ENCODE data around the gene NDEL1.

NDEL1 gene

DNA sequence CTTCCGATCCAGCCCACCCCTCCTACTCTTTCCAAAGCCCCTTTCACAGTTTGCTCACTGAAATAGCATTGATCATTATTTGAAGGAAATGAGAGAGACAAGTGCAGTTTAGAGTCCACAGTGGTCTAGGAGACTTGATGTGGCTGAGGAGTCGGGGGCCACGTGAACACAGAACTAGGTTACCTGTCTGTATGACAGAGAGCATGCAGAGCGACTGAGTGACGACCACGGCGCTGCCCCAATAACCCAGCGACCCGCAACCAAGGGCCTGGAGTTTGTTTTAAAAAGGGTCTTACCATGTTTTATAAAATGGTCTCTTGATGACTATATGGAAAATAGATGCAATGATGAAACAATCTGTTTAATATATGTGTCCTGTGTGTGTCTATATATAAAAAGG is 39.5 kb downstream of the NDEL1 start:
- no peak for DNase-seq (ENCODE audit: low read depth)
- H3K4me3 ChIP-seq (ENCODE audit: low read depth, low read length): no peak overlapping the region
- TF ChIP-seq, protein P1, sequence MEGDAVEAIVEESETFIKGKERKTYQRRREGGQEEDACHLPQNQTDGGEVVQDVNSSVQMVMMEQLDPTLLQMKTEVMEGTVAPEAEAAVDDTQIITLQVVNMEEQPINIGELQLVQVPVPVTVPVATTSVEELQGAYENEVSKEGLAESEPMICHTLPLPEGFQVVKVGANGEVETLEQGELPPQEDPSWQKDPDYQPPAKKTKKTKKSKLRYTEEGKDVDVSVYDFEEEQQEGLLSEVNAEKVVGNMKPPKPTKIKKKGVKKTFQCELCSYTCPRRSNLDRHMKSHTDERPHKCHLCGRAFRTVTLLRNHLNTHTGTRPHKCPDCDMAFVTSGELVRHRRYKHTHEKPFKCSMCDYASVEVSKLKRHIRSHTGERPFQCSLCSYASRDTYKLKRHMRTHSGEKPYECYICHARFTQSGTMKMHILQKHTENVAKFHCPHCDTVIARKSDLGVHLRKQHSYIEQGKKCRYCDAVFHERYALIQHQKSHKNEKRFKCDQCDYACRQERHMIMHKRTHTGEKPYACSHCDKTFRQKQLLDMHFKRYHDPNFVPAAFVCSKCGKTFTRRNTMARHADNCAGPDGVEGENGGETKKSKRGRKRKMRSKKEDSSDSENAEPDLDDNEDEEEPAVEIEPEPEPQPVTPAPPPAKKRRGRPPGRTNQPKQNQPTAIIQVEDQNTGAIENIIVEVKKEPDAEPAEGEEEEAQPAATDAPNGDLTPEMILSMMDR (IDR thresholded peaks at IDR 0.05; ENCODE audit: insufficient read depth, low read depth, low read length, missing control alignments): no peak

DNA sequence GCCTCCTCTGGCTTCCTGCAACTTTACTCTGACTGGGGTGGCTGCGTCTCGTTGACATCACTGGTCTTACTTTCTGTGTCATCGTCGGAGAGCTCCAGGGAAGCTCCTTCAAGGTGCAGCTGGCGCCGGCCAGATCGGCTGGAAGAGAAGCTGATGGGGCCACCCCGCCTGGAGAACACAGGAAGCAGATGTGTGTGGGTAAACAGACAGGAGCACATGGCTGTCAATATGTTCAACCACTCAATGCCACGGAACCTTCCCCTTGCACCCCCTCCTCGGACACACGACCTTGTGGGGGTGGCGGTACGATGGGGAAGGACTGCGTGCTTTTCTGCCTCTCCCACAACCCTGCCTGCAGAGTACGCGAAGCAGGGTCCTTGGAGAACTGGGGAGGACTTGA is 40.1 kb downstream of the NDEL1 start:
- no peak overlapping the region for H3K4me3 ChIP-seq (ENCODE audit: low read depth, low read length)
- TF ChIP-seq, protein P1 (IDR thresholded peaks at IDR 0.05; ENCODE audit: insufficient read depth, low read depth, low read length, missing control alignments): no peak
- DNase-seq (ENCODE audit: low read depth): no peak

DNA sequence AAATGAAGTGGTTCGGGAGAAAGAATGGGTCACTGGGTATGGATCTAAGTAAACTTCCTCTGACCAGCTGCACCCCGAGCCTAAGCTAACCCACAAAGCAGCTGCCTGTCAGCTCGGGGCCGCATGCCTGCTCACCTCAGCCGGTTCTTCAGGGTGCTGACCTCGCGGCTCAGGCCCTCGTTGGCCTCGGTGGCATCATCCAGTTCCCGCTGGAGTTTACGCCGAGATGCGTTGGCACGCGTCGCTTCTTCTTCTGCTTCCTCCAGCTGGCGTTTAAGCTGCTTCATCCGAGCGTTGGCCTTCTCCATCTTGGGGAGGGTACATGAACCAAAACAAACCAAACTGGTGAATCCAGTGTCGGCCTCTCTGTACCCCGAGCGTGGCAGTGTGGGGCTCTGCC is 41.1 kb downstream of the NDEL1 start:
- no peak overlapping the region for H3K4me3 ChIP-seq (ENCODE audit: low read depth, low read length)
- TF ChIP-seq, protein P1 (IDR thresholded peaks at IDR 0.05; ENCODE audit: insufficient read depth, low read depth, low read length, missing control alignments): no peak
- no peak for DNase-seq (ENCODE audit: low read depth)

DNA sequence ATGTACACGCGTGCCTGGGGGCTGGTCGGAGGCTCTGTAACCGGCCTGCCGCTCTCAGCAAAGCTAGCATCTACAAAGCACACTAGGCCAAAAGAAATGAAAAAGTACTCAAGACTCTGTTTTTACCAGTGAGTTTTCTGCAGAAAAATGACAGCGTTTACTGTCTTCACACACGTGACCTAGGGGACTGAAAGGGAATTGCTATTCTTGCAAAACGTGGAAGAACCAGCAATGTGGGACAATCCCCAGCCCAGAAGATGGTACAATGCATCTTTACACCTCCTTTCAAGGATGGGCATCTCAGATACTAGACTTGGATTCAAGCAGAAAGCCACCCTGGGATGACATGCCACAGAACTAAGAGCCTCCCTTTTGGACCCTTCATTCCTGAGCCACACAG is 41.5 kb downstream of the NDEL1 start:
- H3K4me3 ChIP-seq (ENCODE audit: low read depth, low read length): no peak overlapping the region
- DNase-seq (ENCODE audit: low read depth): no peak
- TF ChIP-seq, protein P1 (IDR thresholded peaks at IDR 0.05; ENCODE audit: insufficient read depth, low read depth, low read length, missing control alignments): no peak

DNA sequence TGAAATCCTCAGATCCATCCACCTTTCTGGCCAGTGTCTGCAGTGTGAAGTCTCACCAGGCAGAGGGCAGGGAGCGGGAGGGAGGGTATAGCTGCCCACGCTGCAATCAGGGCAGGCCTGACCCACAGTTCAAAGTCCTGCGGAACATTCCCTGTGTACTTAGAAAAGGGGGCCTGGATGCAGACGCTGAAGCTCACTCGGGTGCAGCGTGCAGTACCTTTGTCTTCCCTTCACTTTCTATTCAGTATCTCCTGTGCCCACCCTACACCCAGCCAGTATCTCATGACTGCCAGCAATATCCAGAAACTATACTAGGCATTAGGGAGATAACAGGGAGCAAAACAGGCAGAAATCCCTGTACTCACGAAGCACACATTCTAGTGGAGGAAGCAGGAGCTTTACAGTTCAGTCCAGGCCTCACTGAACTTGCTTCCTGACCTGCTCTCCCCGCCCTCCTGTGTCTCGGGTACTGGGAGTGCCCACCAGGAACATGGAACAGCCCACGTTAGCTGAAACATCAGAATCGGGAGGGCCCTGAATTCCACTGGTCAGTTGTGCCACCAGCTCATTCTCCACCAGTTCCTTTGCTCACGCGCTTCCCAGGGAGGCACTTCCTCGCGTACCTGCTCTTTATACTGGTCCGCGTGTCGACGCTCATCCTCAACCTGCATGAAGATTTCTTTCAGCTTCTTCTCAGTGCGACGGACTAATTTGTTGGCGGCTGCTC is 42.2 kb downstream of the NDEL1 start:
- no peak for DNase-seq (ENCODE audit: low read depth)
- TF ChIP-seq, protein P1 (IDR thresholded peaks at IDR 0.05; ENCODE audit: insufficient read depth, low read depth, low read length, missing control alignments): no peak
- no peak overlapping the region for H3K4me3 ChIP-seq (ENCODE audit: low read depth, low read length)

DNA sequence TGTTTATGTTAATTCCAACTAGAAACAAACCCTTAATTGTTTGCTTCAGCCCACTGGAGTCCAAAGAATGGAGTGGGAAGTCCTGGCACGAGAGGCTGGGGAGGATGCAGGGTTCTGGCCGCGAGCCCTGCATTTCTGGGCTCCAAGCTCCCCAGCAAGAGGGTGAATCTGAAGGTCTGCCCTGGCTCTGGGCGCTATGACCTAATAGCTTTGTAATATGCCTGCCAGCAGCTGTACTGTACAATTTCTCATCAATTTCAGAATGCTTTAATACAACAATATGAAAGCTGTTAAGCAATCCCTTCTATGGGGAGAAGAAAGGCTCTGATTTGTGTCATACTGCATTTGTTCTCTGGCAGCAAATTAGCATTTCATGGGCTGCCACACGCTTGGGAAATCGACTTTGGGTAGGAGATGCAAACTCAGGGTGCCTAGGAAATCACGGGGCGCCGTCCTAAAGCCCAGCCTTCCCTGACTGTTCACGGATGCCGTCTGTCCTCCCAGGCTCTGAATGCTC is 43.8 kb downstream of the NDEL1 start:
- H3K4me3 ChIP-seq (ENCODE audit: low read depth, low read length): no peak overlapping the region
- TF ChIP-seq, protein P1 (IDR thresholded peaks at IDR 0.05; ENCODE audit: insufficient read depth, low read depth, low read length, missing control alignments): no peak
- DNase-seq (ENCODE audit: low read depth): no peak
